ENCODE data around the gene TNIK. TPM values are rescaled to one million over a fixed set of nuclear protein-coding genes. Genes with fewer than 3 reads are reported as not detected.
A peak's percentile ranks its signal among the peaks of the same experiment; 100 is the strongest.

The TNIK gene
- total and polyA plus RNA-seq, 2 of the 13 experiments (the other 11 are each of a cell fraction or from before 2014, with no cell fraction given) = 0.15 to 0.22 TPM

- TF ChIP-seq ZNF263 (CRISPR knock-in tag; IDR thresholded peaks at IDR 0.05) (peak; percentile 21; the same call in 1 of the 2 replicates), ZNF710 (CRISPR knock-in tag; IDR thresholded peaks at IDR 0.05; ENCODE audit: borderline replicate concordance) (peak; percentile 99), ZNF264 (CRISPR knock-in tag; IDR thresholded peaks at IDR 0.05) (peak; percentile 62; the same call in 1 of the 2 replicates), ZFP1 (CRISPR knock-in tag; IDR thresholded peaks at IDR 0.05) (no peak), ATF4 (CRISPR knock-in tag; IDR thresholded peaks at IDR 0.05) (peak in 1 of 2 experiments; percentile 48; a peak in 1 of 4 replicates), RCOR2 (CRISPR knock-in tag; IDR thresholded peaks at IDR 0.05) (peak; percentile 77; the same call in 1 of the 2 replicates), ELF3 (CRISPR knock-in tag; IDR thresholded peaks at IDR 0.05) (peak; percentile 57; the same call in 1 of the 2 replicates), TARDBP (CRISPR knock-in tag; IDR thresholded peaks at IDR 0.05) (0 out of 2 replicates have a peak, but pooled peaks have one; percentile 16), MIXL1 (CRISPR knock-in tag; IDR thresholded peaks at IDR 0.05) (peak; percentile 64; the same call in 1 of the 2 replicates), KDM6A (CRISPR knock-in tag; IDR thresholded peaks at IDR 0.05; ENCODE audit: low read depth) (0 out of 2 replicates have a peak, but pooled peaks have one; percentile 46), SOX6 (IDR thresholded peaks at IDR 0.05) (no peak), SOX6 (CRISPR knock-in tag; IDR thresholded peaks at IDR 0.05) (peak; percentile 75; the same call in 1 of the 2 replicates), ZNF317 (CRISPR knock-in tag; IDR thresholded peaks at IDR 0.05) (peak; percentile 99), HDAC2 (CRISPR knock-in tag; IDR thresholded peaks at IDR 0.05) (peak; percentile 77), KLF6 (CRISPR knock-in tag; IDR thresholded peaks at IDR 0.05) (0 out of 2 replicates have a peak, but pooled peaks have one; percentile 24), KLF16 (CRISPR knock-in tag; IDR thresholded peaks at IDR 0.05) (peak in 1 of 2 experiments; percentile 58; a peak in 2 of 4 replicates), ZNF414 (CRISPR knock-in tag; IDR thresholded peaks at IDR 0.05) (peak; percentile 36; the same call in 1 of the 2 replicates), GFI1 (CRISPR knock-in tag; IDR thresholded peaks at IDR 0.05; ENCODE audit: borderline replicate concordance) (no peak), ZMYM2 (CRISPR knock-in tag; IDR thresholded peaks at IDR 0.05) (0 out of 2 replicates have a peak, but pooled peaks have one; percentile 25), PHF21A (CRISPR knock-in tag; IDR thresholded peaks at IDR 0.05) (peak; percentile 69), SOX13 (IDR thresholded peaks at IDR 0.05) (no peak), SOX13 (CRISPR knock-in tag; conservative IDR thresholded peaks at IDR 0.05 in 1 of 2, IDR thresholded peaks at IDR 0.05 in 1 of 2) (peak in 1 of 2 experiments; percentile 82; a peak in 2 of 4 replicates), THAP11 (CRISPR knock-in tag; IDR thresholded peaks at IDR 0.05) (peak; percentile 60), TBX2 (CRISPR knock-in tag; IDR thresholded peaks at IDR 0.05; ENCODE audit: borderline replicate concordance) (no peak; the same call in 1 of the 2 replicates), ZNF431 (CRISPR knock-in tag; IDR thresholded peaks at IDR 0.05; ENCODE audit: borderline replicate concordance, low read depth) (no peak)
- TF ChIP-seq, protein P1, sequence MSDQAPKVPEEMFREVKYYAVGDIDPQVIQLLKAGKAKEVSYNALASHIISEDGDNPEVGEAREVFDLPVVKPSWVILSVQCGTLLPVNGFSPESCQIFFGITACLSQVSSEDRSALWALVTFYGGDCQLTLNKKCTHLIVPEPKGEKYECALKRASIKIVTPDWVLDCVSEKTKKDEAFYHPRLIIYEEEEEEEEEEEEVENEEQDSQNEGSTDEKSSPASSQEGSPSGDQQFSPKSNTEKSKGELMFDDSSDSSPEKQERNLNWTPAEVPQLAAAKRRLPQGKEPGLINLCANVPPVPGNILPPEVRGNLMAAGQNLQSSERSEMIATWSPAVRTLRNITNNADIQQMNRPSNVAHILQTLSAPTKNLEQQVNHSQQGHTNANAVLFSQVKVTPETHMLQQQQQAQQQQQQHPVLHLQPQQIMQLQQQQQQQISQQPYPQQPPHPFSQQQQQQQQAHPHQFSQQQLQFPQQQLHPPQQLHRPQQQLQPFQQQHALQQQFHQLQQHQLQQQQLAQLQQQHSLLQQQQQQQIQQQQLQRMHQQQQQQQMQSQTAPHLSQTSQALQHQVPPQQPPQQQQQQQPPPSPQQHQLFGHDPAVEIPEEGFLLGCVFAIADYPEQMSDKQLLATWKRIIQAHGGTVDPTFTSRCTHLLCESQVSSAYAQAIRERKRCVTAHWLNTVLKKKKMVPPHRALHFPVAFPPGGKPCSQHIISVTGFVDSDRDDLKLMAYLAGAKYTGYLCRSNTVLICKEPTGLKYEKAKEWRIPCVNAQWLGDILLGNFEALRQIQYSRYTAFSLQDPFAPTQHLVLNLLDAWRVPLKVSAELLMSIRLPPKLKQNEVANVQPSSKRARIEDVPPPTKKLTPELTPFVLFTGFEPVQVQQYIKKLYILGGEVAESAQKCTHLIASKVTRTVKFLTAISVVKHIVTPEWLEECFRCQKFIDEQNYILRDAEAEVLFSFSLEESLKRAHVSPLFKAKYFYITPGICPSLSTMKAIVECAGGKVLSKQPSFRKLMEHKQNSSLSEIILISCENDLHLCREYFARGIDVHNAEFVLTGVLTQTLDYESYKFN (CRISPR knock-in tag; conservative IDR thresholded peaks at IDR 0.05) = peak; percentile 88
These were observed 367.7 kb downstream of the TNIK start (continued) for GRCh38 chr3:171092467-171092911.

Measured in HepG2 (cell line).